Measurements from ENCODE around the gene NUDT9.
"Not testable (repeated sequence)": the region's sequence is repeated elsewhere in the genome, so short reads cannot be mapped to it uniquely, and the experiment has no call there.

Gene NUDT9

GRCh38 chr4:87461281-87461700, 38.9 kb downstream of the NUDT9 start:
- no peak for DNase-seq (ENCODE audit: low read depth, low spot score)

GRCh38 chr4:87462102-87462501, 39.7 kb downstream of the NUDT9 start:
- DNase-seq (ENCODE audit: low read depth, low spot score) = no peak

- DNase-seq (ENCODE audit: low read depth, low spot score) = no peak
Measured at GRCh38 chr4:87465739-87466366, 43.5 kb downstream of the NUDT9 start.

GRCh38 chr4:87469390-87469789, 47.0 kb downstream of the NUDT9 start:
- no peak for DNase-seq (ENCODE audit: low read depth, low spot score)

GRCh38 chr4:87476934-87477333, 54.6 kb downstream of the NUDT9 start:
- DNase-seq (ENCODE audit: low read depth, low spot score) = no peak

GRCh38 chr4:87478732-87479250, 56.4 kb downstream of the NUDT9 start:
- DNase-seq (ENCODE audit: low read depth, low spot score) = no peak

GRCh38 chr4:87481377-87481776, 59.0 kb downstream of the NUDT9 start:
- DNase-seq (ENCODE audit: low read depth, low spot score) = no peak

GRCh38 chr4:87483247-87483646, 60.9 kb downstream of the NUDT9 start:
- DNase-seq (ENCODE audit: low read depth, low spot score) = not testable (repeated sequence)

GRCh38 chr4:87488666-87489065, 66.3 kb downstream of the NUDT9 start:
- DNase-seq (ENCODE audit: low read depth, low spot score) = not testable (repeated sequence)

- DNase-seq (ENCODE audit: low read depth, low spot score) = no peak
Measured at GRCh38 chr4:87489678-87490077, 67.3 kb downstream of the NUDT9 start.

- DNase-seq (ENCODE audit: low read depth, low spot score) = no peak
Measured at GRCh38 chr4:87490664-87491369, 68.4 kb downstream of the NUDT9 start.

GRCh38 chr4:87491436-87491835, 69.1 kb downstream of the NUDT9 start:
- no peak for DNase-seq (ENCODE audit: low read depth, low spot score)

GRCh38 chr4:87491851-87492250, 69.5 kb downstream of the NUDT9 start:
- DNase-seq (ENCODE audit: low read depth, low spot score) = not testable (repeated sequence)

GRCh38 chr4:87493115-87493514, 70.7 kb downstream of the NUDT9 start:
- DNase-seq (ENCODE audit: low read depth, low spot score) = no peak

- DNase-seq (ENCODE audit: low read depth, low spot score) = no peak
Measured at GRCh38 chr4:87497159-87497558, 74.8 kb downstream of the NUDT9 start.

- DNase-seq (ENCODE audit: low read depth, low spot score) = no peak
Measured at GRCh38 chr4:87497578-87497977, 75.2 kb downstream of the NUDT9 start.

GRCh38 chr4:87498446-87498900, 76.1 kb downstream of the NUDT9 start:
- no peak for DNase-seq (ENCODE audit: low read depth, low spot score)

GRCh38 chr4:87499403-87500091, 77.2 kb downstream of the NUDT9 start:
- DNase-seq (ENCODE audit: low read depth, low spot score) = no peak

- no peak for DNase-seq (ENCODE audit: low read depth, low spot score)
Measured at GRCh38 chr4:87500092-87500462, 77.7 kb downstream of the NUDT9 start.

- no peak for DNase-seq (ENCODE audit: low read depth, low spot score)
Measured at GRCh38 chr4:87502580-87503238, 80.3 kb downstream of the NUDT9 start.

GRCh38 chr4:87505862-87506261, 83.5 kb downstream of the NUDT9 start:
- DNase-seq (ENCODE audit: low read depth, low spot score) = no peak

Measured in activated naive CD8-positive, alpha-beta T cell treated with anti-CD3 and anti-CD28 coated beads, Interleukin-2, amount 50 U/mL, for 16 hours (primary cell).